HFFc6 (cell line): ENCODE data around the gene NUP62CL. TPM values are rescaled to one million over a fixed set of nuclear protein-coding genes. Genes with fewer than 3 reads are reported as not detected.
"Not testable (repeated sequence)": the region's sequence is repeated elsewhere in the genome, so short reads cannot be mapped to it uniquely, and the experiment has no call there.

Source experiments
- DNase-seq: peaks from one replicate; pipeline ENCODE4 v3.0.0-alpha.2; 2018
- H3K27ac Mint-ChIP-seq: 2 replicates; pipeline ENCODE4 v1.8.0; 2020; ENCODE audit warnings: mild to moderate bottlenecking, mixed read lengths
- H3K27me3 Mint-ChIP-seq: 2 replicates; pipeline ENCODE4 v1.8.0; 2021; ENCODE audit warnings: mild to moderate bottlenecking, moderate library complexity, mixed read lengths; ENCODE audit not compliant: insufficient read depth
- H3K36me3 Mint-ChIP-seq: 2 replicates; pipeline ENCODE4 v1.8.0; 2021; ENCODE audit warnings: low read depth, mixed read lengths
- H3K4me1 Mint-ChIP-seq: 2 replicates; pipeline ENCODE4 v1.8.0; 2020; ENCODE audit warnings: low read depth, mixed read lengths
- H3K4me3 Mint-ChIP-seq: 2 replicates; pipeline ENCODE4 v1.8.0; 2020; ENCODE audit warnings: mild to moderate bottlenecking, moderate library complexity, mixed read lengths
- H3K9me3 Mint-ChIP-seq: 2 replicates; pipeline ENCODE4 v1.8.0; 2020; ENCODE audit warnings: mild to moderate bottlenecking, mixed read lengths
- CTCF ChIP-seq: fragments of 200-600 bp; sonication (generic); IDR thresholded peaks from 2 replicates; pipeline ENCODE4 v1.5.0; 2021; ENCODE audit warnings: antibody characterized with exemption, mild to moderate bottlenecking
- total RNA-seq, 6 experiments: library from RNA; stranded (reverse); fragmentation: NEBNext Ultra II Directional; extraction: Animal tissue kit (Norgen Biotek cat#: 25700); gene quantifications; 2 replicates in 1 of 6; 3 replicates in 5 of 6; pipeline ENCODE4 v1.2.3, GENCODE V29; 2021

The NUP62CL gene
- total RNA-seq, 6 experiments from 2014 or later = not detected

- H3K9me3 Mint-ChIP-seq = no peaks in the 10 kb centered on the region
Observed at GRCh38 chrX:107207943-107208342, 1.7 kb upstream of the NUP62CL start.

DNA sequence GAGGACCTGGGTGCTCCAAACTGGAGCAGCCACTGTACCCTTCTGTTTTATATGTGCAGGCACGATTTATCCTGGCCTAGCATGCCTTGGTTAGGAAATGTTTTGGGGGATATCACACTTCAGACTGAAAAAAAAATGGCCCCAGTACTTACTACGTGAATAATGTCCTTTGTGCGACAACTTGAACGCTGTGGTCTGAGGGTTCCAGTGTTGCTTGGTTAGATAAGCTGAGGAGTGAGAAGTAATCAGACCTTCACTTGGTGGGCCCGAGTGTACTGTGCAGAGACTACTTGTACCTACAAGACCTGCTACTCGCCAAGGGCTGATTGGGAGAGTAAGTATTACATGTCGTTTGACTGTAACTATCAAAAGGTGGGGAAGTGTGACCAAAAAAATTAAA, 856 bp upstream of the NUP62CL start:
- no peak for TF ChIP-seq CTCF
- Mint-ChIP-seq H3K36me3 (no peaks in the 10 kb centered on the region), H3K9me3 (no peaks in the 10 kb centered on the region), H3K4me3 (no peak overlapping the region), H3K4me1 (no peaks in the 10 kb centered on the region), H3K27ac (no peak overlapping the region), H3K27me3 (peaks cover 5% of the 10 kb centered on the region)
- no peak for DNase-seq

More at GRCh38 chrX:107207943-107208342, 1.7 kb upstream of the NUP62CL start:
- no peaks in the 10 kb centered on the region for H3K4me1 Mint-ChIP-seq
- H3K36me3 Mint-ChIP-seq = no peaks in the 10 kb centered on the region
- no peak overlapping the region for H3K27ac Mint-ChIP-seq
- TF ChIP-seq CTCF = no peak
- H3K4me3 Mint-ChIP-seq = no peak overlapping the region
- DNase-seq = no peak
- H3K27me3 Mint-ChIP-seq = peaks cover 5% of the 10 kb centered on the region

DNA sequence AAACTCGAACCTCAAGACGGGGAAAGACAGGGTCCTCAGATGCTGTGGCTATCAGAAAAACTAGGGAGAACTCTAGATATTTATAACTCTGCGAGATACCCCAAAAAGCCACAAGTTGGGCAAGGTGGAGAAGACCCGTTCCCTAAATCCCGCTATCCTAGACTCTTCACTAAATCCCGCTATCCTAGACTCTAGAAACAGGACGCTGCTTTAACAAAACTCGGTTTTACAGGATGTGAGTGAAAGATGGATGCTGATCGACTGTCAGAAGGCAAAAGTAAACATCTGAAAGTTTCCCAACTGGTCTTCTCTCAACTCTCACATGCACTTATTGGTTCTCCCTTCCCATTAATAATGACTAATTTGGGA, 448 bp upstream of the NUP62CL start:
- Mint-ChIP-seq H3K36me3 (no peaks in the 10 kb centered on the region), H3K27ac (no peak overlapping the region), H3K4me1 (no peaks in the 10 kb centered on the region), H3K9me3 (no peaks in the 10 kb centered on the region), H3K4me3 (peak overlapping the region; percentile 84; the same call in 1 of the 2 replicates), H3K27me3 (peaks cover 5% of the 10 kb centered on the region)
- TF ChIP-seq CTCF = no peak
- DNase-seq = no peak

DNA sequence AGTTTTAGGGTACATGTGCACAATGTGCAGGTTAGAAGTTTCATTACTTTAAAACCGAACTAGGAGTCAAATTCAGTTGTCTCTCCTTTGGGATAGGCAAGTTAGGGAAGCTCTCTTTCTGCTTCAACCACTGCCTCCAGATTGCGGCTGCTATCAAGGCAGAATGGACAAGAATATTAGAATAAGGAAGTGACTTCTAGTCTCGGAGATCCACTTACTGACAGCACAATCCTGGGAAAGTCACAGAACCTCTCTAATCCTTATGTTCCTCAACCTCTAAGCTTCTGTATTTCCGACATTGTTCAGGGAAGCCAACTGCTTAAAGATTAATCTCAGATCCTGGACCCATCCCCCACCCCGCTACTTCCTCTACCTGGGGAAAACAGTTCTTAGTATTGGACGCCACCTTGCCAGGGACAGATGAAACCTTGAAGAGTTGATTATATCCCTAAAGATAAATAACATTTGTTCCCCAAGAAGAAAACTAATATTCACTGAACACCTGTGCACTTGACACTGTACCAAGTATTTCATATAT, 2.1 kb downstream of the NUP62CL start:
- H3K27ac Mint-ChIP-seq = no peak overlapping the region
- no peak for DNase-seq
- H3K4me3 Mint-ChIP-seq = no peak overlapping the region
- H3K27me3 Mint-ChIP-seq = peaks cover 5% of the 10 kb centered on the region; the same call in 1 of the 2 replicates
- H3K9me3 Mint-ChIP-seq = no peaks in the 10 kb centered on the region
- no peaks in the 10 kb centered on the region for H3K4me1 Mint-ChIP-seq
- TF ChIP-seq CTCF = no peak
- H3K36me3 Mint-ChIP-seq = no peaks in the 10 kb centered on the region

- no peaks in the 10 kb centered on the region for H3K36me3 Mint-ChIP-seq
- no peak overlapping the region for H3K4me3 Mint-ChIP-seq
- H3K27ac Mint-ChIP-seq = no peak overlapping the region
- DNase-seq = no peak
- H3K27me3 Mint-ChIP-seq = no peaks in the 10 kb centered on the region
- TF ChIP-seq CTCF = no peak
- no peaks in the 10 kb centered on the region for H3K4me1 Mint-ChIP-seq
- H3K9me3 Mint-ChIP-seq = no peaks in the 10 kb centered on the region
Observed at GRCh38 chrX:107199491-107199890, 6.7 kb downstream of the NUP62CL start.

GRCh38 chrX:107198074-107198473, 8.2 kb downstream of the NUP62CL start:
- not testable (repeated sequence) for H3K27me3 Mint-ChIP-seq, H3K9me3 Mint-ChIP-seq, H3K4me1 Mint-ChIP-seq, H3K27ac Mint-ChIP-seq, H3K4me3 Mint-ChIP-seq, DNase-seq, H3K36me3 Mint-ChIP-seq
